Activated CD8-positive, alpha-beta T cell treated with anti-CD3 and anti-CD28 coated beads for 36 hours (primary cell): ENCODE data around the gene SERPINA1. TPM values are rescaled to one million over a fixed set of nuclear protein-coding genes. Genes with fewer than 3 reads are reported as not detected.

Experiments used
- ATAC-seq: fragments of 200-7000 bp; cut with Tn5 transposase; one replicate; pipeline ENCODE4 v1.10.0; 2021; ENCODE audit warnings: mild to moderate bottlenecking, moderate library complexity
- CTCF ChIA-PET: fragments of 350-600 bp; sonication (Branson Sonifier 250); formaldehyde crosslinking; loops from one replicate; lab custom pipeline; 2021; ENCODE audit warnings: antibody characterized with exemption; lab: Charles Lee
- POLR2A ChIA-PET: fragments of 350-600 bp; sonication (Branson Sonifier 250); formaldehyde crosslinking; loops from one replicate; lab custom pipeline; 2021; ENCODE audit warnings: antibody characterized with exemption; lab: Charles Lee
- DNase-seq: peaks from one replicate; pipeline ENCODE4 v3.0.0-alpha.2; 2020
- H3K27ac Mint-ChIP-seq: one replicate; pipeline ENCODE4 v1.8.0; 2021; ENCODE audit warnings: mild to moderate bottlenecking, mixed read lengths
- H3K27me3 Mint-ChIP-seq: one replicate; pipeline ENCODE4 v1.8.0; 2021; ENCODE audit warnings: mixed read lengths
- H3K36me3 Mint-ChIP-seq: one replicate; pipeline ENCODE4 v1.8.0; 2021; ENCODE audit warnings: low read depth, mixed read lengths
- H3K4me1 Mint-ChIP-seq: one replicate; pipeline ENCODE4 v1.8.0; 2021; ENCODE audit warnings: low read depth, mixed read lengths
- H3K4me3 Mint-ChIP-seq: one replicate; pipeline ENCODE4 v1.8.0; 2021; ENCODE audit warnings: mild to moderate bottlenecking, moderate library complexity, mixed read lengths
- H3K9me3 Mint-ChIP-seq: one replicate; pipeline ENCODE4 v1.8.0; 2021; ENCODE audit warnings: mixed read lengths
- CTCF ChIP-seq: fragments of 200-600 bp; IDR thresholded peaks from one replicate; pipeline ENCODE4 v1.8.0; 2022; ENCODE audit warnings: antibody characterized with exemption, mild to moderate bottlenecking
- intact Hi-C: fragments of 100-400 bp; cut with micrococcal nuclease; formaldehyde crosslinking; loops from one replicate; pipeline ENCODE4 v1.10.0; 2022
- total RNA-seq, 2 experiments: library from RNA; stranded (reverse); gene quantifications; one replicate each; pipeline ENCODE4 v1.2.3, GENCODE V29; 2021

The SERPINA1 gene
- total RNA-seq, 2 experiments from 2014 or later = 1.0 to 1.9 TPM

- TF ChIP-seq CTCF = no peak
- H3K9me3 Mint-ChIP-seq = no peaks in the 10 kb centered on the region
- H3K4me3 Mint-ChIP-seq = no peak overlapping the region
- DNase-seq = no peak
- ATAC-seq = no peak
- peaks cover 15% of the 10 kb centered on the region for H3K27me3 Mint-ChIP-seq
- intact Hi-C loops = no loop called here
- no peaks in the 10 kb centered on the region for H3K36me3 Mint-ChIP-seq
- ChIA-PET CTCF (no interaction called here), POLR2A (no interaction called here)
- no peak overlapping the region for H3K27ac Mint-ChIP-seq
- H3K4me1 Mint-ChIP-seq = no peaks in the 10 kb centered on the region
These were observed 58.5 kb downstream of the SERPINA1 start for GRCh38 chr14:94329857-94330256.

GRCh38 chr14:94328196-94328595 lies 60.2 kb downstream of the SERPINA1 start:
- Mint-ChIP-seq H3K9me3 (no peaks in the 10 kb centered on the region), H3K36me3 (no peaks in the 10 kb centered on the region), H3K4me3 (no peak overlapping the region), H3K27ac (no peak overlapping the region), H3K4me1 (no peaks in the 10 kb centered on the region), H3K27me3 (peaks cover 9% of the 10 kb centered on the region)
- no peak for DNase-seq
- TF ChIP-seq CTCF = no peak
- intact Hi-C loops = no loop called here
- ATAC-seq = no peak
- ChIA-PET POLR2A (no interaction called here), CTCF (no interaction called here)

Other genes with a start within 250 kb of the SERPINA1 start
- 1 to 10 TPM in 1 of 2 experiments, under 1 TPM in 1; 0.63 to 1.2 TPM for gene PPP4R4, start 214.3 kb downstream of the SERPINA1 start, total RNA-seq
- not detected for gene SERPINA10, start 95.3 kb downstream of the SERPINA1 start, total RNA-seq
- not detected for gene SERPINA6, start 65.3 kb downstream of the SERPINA1 start, total RNA-seq
- gene SERPINA2, start 21.9 kb downstream of the SERPINA1 start, total RNA-seq = not detected
- not detected for gene SERPINA11, start 64.2 kb upstream of the SERPINA1 start, total RNA-seq
- gene SERPINA9, start 87.6 kb upstream of the SERPINA1 start, total RNA-seq = not detected
- not detected for gene SERPINA12, start 120.9 kb upstream of the SERPINA1 start, total RNA-seq
- gene SERPINA4, start 172.8 kb upstream of the SERPINA1 start, total RNA-seq = not detected
- gene SERPINA5, start 192.8 kb upstream of the SERPINA1 start, total RNA-seq = not detected
- gene SERPINA3, start 223.8 kb upstream of the SERPINA1 start, total RNA-seq = not detected